ENCODE data around the gene PTTG1IP.

The PTTG1IP gene

GRCh38 chr21:44854664-44855446 lies 18.6 kb downstream of the PTTG1IP start:
- TF ChIP-seq, protein P1, sequence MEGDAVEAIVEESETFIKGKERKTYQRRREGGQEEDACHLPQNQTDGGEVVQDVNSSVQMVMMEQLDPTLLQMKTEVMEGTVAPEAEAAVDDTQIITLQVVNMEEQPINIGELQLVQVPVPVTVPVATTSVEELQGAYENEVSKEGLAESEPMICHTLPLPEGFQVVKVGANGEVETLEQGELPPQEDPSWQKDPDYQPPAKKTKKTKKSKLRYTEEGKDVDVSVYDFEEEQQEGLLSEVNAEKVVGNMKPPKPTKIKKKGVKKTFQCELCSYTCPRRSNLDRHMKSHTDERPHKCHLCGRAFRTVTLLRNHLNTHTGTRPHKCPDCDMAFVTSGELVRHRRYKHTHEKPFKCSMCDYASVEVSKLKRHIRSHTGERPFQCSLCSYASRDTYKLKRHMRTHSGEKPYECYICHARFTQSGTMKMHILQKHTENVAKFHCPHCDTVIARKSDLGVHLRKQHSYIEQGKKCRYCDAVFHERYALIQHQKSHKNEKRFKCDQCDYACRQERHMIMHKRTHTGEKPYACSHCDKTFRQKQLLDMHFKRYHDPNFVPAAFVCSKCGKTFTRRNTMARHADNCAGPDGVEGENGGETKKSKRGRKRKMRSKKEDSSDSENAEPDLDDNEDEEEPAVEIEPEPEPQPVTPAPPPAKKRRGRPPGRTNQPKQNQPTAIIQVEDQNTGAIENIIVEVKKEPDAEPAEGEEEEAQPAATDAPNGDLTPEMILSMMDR (IDR thresholded peaks at IDR 0.05), result no peak

DNA sequence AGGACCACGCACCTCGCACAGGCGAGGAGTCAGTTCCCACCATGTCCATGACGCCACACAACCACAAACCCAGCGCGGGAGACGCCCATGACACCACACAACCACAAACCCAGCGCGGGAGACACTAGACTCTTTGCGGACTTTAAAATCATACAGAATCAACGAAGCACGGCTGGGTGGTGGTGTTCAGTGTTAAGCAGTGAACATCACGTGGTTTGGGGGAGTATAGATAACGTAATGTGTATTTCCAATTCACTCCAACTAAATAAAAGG lies 19.2 kb downstream of the PTTG1IP start:
- TF ChIP-seq, protein P1 (IDR thresholded peaks at IDR 0.05), result no peak

GRCh38 chr21:44853601-44854390 lies 19.7 kb downstream of the PTTG1IP start:
- TF ChIP-seq, protein P1 (IDR thresholded peaks at IDR 0.05), result no peak

DNA sequence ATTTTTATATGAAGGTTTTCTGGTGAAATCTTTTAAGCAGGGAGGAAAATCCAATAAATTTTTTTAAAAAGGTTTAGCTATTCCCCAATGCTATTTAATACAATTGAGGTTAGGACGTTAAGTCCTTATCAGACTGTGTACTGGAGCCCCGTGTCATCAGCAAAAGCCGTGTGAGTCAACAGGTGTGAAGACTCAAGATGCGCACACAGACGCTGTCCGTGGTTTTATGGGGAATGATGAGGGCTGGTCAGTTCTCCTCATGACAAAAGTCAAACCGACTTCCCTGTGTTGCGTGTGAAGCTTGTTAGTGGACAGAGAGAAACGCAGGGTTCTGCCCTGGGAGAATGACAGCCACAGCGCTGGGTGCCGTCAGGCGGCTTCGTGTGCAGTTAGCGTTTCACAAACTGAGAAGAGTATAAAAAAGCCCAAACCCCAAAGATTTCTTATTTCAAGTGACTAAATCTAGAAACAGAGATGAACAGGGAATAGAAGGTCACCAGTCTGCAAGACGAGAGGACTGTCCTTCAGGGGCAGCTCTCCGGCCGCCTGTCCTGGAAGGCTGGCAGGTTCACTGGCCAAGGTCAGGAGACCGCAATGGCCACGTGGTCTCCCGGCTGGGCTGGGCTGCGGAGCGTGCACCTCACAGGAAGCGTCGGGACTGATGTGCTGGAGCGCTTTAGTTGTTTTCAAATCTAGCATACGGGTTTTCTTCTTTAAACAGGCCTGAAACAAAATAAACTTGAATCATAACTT lies 22.4 kb downstream of the PTTG1IP start:
- TF ChIP-seq, protein P1 (IDR thresholded peaks at IDR 0.05), result no peak

DNA sequence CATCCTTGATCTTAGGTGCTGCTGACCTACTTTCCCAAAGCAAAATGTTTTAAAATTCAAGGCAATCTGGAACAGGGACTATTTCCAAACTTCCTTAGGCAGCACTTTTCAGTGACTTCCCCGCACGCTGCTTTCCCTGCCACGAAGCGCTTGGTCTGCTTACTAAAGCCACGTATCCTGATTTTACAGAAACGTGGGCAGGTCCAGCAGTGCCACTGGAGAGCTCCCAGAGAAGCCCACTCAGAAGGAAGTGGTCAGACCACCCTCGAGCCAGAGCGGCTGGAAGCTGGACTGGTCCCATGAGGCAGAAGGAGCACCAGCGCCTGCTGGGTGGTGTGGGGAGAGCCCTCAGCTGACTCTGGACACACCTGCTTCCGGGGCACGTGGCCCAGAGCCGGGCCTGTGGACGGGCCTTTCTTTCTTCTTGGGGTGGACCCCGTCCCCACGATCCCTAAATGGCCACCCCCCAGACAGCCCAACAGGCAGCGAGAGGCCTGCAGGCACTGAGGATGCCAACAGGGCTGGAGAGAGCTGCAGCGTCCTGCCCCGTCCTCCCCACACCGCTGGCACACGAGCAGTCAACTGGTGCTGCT lies 23.2 kb downstream of the PTTG1IP start:
- TF ChIP-seq, protein P1 (IDR thresholded peaks at IDR 0.05), result no peak

- TF ChIP-seq, protein P1 (IDR thresholded peaks at IDR 0.05), result no peak
These were observed 23.8 kb downstream of the PTTG1IP start for GRCh38 chr21:44849616-44850130.
